ENCODE data around the gene PAK1.

DNA sequence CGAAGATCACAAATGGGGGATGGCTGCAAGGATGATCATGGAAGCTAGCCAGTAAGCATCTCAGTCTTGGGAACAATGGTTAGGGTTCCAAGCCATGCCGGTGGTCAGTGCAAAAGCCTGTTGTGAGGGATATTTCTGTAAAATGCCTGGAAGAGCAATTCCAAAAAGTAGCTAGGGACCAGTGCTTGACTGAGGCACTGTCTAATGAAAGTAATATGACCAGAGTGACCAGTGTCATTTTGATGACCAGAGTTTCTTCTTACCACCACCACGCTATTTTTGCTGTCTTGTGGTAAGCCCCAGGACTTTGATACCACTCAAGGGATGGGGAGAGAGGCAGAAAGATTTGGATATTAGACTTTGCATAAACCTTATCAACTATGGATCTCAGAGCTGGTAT, 190.8 kb downstream of the PAK1 start:
- TF ChIP-seq EP300 (IDR thresholded peaks at IDR 0.05) (no peak), POLR2A (IDR thresholded peaks at IDR 0.05) (no peak), POLR2AphosphoS5 (IDR thresholded peaks at IDR 0.05) (no peak)
- TF ChIP-seq, protein P1, sequence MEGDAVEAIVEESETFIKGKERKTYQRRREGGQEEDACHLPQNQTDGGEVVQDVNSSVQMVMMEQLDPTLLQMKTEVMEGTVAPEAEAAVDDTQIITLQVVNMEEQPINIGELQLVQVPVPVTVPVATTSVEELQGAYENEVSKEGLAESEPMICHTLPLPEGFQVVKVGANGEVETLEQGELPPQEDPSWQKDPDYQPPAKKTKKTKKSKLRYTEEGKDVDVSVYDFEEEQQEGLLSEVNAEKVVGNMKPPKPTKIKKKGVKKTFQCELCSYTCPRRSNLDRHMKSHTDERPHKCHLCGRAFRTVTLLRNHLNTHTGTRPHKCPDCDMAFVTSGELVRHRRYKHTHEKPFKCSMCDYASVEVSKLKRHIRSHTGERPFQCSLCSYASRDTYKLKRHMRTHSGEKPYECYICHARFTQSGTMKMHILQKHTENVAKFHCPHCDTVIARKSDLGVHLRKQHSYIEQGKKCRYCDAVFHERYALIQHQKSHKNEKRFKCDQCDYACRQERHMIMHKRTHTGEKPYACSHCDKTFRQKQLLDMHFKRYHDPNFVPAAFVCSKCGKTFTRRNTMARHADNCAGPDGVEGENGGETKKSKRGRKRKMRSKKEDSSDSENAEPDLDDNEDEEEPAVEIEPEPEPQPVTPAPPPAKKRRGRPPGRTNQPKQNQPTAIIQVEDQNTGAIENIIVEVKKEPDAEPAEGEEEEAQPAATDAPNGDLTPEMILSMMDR (IDR thresholded peaks at IDR 0.05), result no peak
